GM19025 (cell line): ENCODE results near the gene ALG1L2.
"Not testable (repeated sequence)": the region's sequence is repeated elsewhere in the genome, so short reads cannot be mapped to it uniquely, and the experiment has no call there.

Experiments
- ATAC-seq: cut with Tn5 transposase; IDR thresholded peaks from one replicate; pipeline ENCODE4 v1.9.1; 2021; ENCODE audit warnings: mild to moderate bottlenecking, low read depth, moderate library complexity; ENCODE audit not compliant: unreplicated experiment

The ALG1L2 gene

GRCh38 chr3:130119824-130120223, 38.2 kb downstream of the ALG1L2 start:
- ATAC-seq = not testable (repeated sequence)

GRCh38 chr3:130120291-130120690, 38.7 kb downstream of the ALG1L2 start:
- not testable (repeated sequence) for ATAC-seq

GRCh38 chr3:130122891-130123775, 41.5 kb downstream of the ALG1L2 start:
- not testable (repeated sequence) for ATAC-seq

GRCh38 chr3:130125406-130125805, 43.8 kb downstream of the ALG1L2 start:
- ATAC-seq = not testable (repeated sequence)

- not testable (repeated sequence) for ATAC-seq
Observed at GRCh38 chr3:130136337-130136736, 54.7 kb downstream of the ALG1L2 start.

- not testable (repeated sequence) for ATAC-seq
Observed at GRCh38 chr3:130137685-130138084, 56.1 kb downstream of the ALG1L2 start.

- ATAC-seq = not testable (repeated sequence)
Observed at GRCh38 chr3:130138992-130139391, 57.4 kb downstream of the ALG1L2 start.

GRCh38 chr3:130140756-130141155, 59.1 kb downstream of the ALG1L2 start:
- ATAC-seq = not testable (repeated sequence)

- ATAC-seq = not testable (repeated sequence)
Observed at GRCh38 chr3:130143648-130144327, 62.2 kb downstream of the ALG1L2 start.

- not testable (repeated sequence) for ATAC-seq
Observed at GRCh38 chr3:130144328-130144650, 62.7 kb downstream of the ALG1L2 start.

GRCh38 chr3:130145456-130145855, 63.8 kb downstream of the ALG1L2 start:
- not testable (repeated sequence) for ATAC-seq

- not testable (repeated sequence) for ATAC-seq
Observed at GRCh38 chr3:130146465-130146864, 64.8 kb downstream of the ALG1L2 start.
